Measurements from ENCODE around the gene URB2.

The URB2 gene

DNA sequence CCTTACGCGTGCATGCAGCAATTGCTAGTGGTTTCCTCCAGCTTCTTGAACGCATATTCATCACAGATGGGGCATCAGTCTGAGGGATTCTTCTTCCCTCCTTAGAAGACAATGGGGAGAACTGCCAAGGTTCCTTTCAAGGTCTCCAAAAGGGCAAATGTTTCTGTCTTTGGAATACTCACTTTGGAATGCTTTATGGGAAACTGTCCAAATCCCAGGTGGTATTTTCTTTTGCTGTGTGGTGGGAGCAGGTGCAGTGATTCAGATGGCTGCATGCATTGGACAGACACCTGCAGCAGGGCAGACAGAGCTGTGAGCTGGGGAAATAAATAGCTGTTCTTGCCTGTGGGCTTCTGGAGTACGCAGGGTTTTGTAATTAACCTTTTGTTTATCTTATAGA, 40.5 kb downstream of the URB2 start:
- TF ChIP-seq, protein P1, sequence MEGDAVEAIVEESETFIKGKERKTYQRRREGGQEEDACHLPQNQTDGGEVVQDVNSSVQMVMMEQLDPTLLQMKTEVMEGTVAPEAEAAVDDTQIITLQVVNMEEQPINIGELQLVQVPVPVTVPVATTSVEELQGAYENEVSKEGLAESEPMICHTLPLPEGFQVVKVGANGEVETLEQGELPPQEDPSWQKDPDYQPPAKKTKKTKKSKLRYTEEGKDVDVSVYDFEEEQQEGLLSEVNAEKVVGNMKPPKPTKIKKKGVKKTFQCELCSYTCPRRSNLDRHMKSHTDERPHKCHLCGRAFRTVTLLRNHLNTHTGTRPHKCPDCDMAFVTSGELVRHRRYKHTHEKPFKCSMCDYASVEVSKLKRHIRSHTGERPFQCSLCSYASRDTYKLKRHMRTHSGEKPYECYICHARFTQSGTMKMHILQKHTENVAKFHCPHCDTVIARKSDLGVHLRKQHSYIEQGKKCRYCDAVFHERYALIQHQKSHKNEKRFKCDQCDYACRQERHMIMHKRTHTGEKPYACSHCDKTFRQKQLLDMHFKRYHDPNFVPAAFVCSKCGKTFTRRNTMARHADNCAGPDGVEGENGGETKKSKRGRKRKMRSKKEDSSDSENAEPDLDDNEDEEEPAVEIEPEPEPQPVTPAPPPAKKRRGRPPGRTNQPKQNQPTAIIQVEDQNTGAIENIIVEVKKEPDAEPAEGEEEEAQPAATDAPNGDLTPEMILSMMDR (conservative IDR thresholded peaks at IDR 0.05; ENCODE audit: low read length): no peak
- no peak for TF ChIP-seq EZH2phosphoT487 (IDR thresholded peaks at IDR 0.05; ENCODE audit: borderline replicate concordance)
- no peaks in the 10 kb centered on the region for H3K9me2 ChIP-seq (replicated peaks; ENCODE audit: low read depth, low read length)
- H3K4me3 ChIP-seq (ENCODE audit: low read length, poor library complexity, severe bottlenecking): no peak overlapping the region
- no peaks in the 10 kb centered on the region for H3K4me1 ChIP-seq (ENCODE audit: insufficient read depth, low read length, poor library complexity, severe bottlenecking)
- no peak overlapping the region for H3K4me2 ChIP-seq (ENCODE audit: low read depth, low read length, poor library complexity, severe bottlenecking)
- peaks cover 4% of the 10 kb centered on the region; the same call in 1 of the 2 replicates for H3K36me3 ChIP-seq (ENCODE audit: insufficient read depth, low read length)
- H3K9me3 ChIP-seq (ENCODE audit: insufficient read depth, low read depth, low read length): no peaks in the 10 kb centered on the region
- H4K20me1 ChIP-seq (ENCODE audit: insufficient read depth, low read length, poor library complexity, severe bottlenecking): no peaks in the 10 kb centered on the region
- no peak overlapping the region for H3K9ac ChIP-seq (ENCODE audit: low read depth, low read length, poor library complexity, severe bottlenecking)
- no peaks in the 10 kb centered on the region for H3F3A ChIP-seq (ENCODE audit: low read depth)
- H3K27me3 ChIP-seq (ENCODE audit: insufficient read depth, low read length, poor library complexity, severe bottlenecking): no peaks in the 10 kb centered on the region
- H2AFZ ChIP-seq (ENCODE audit: low read length): no peak overlapping the region
- H3K79me2 ChIP-seq (ENCODE audit: insufficient read depth, low read length): no peaks in the 10 kb centered on the region

DNA sequence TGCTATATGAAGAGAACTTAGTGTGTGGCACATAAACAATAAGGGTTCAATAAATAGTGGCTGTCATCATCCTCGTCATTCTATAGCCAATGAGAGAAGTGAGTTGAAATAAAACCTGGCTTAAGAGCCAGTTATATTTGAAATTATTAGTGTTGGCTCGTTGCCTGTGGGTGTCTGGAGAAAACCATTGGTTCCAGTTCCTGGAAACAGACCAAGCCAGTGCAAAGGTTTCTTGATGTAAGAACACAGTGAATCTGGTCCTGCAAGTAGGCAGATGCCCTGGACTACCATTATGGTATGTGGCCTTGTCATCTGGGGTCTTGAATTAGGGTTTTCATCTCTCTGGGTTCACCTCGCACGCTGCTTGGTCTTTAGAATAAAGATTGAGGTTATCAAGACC, 43.3 kb downstream of the URB2 start:
- Histone ChIP-seq H3K36me3 (ENCODE audit: insufficient read depth, low read length) (no peaks in the 10 kb centered on the region), H2AFZ (ENCODE audit: low read length) (no peak overlapping the region), H3K9me3 (ENCODE audit: insufficient read depth, low read depth, low read length) (no peaks in the 10 kb centered on the region), H4K20me1 (ENCODE audit: insufficient read depth, low read length, poor library complexity, severe bottlenecking) (no peaks in the 10 kb centered on the region), H3K4me2 (ENCODE audit: low read depth, low read length, poor library complexity, severe bottlenecking) (no peak overlapping the region), H3K27me3 (ENCODE audit: insufficient read depth, low read length, poor library complexity, severe bottlenecking) (no peaks in the 10 kb centered on the region), H3K9me2 (replicated peaks; ENCODE audit: low read depth, low read length) (no peaks in the 10 kb centered on the region), H3F3A (ENCODE audit: low read depth) (no peaks in the 10 kb centered on the region), H3K79me2 (ENCODE audit: insufficient read depth, low read length) (no peaks in the 10 kb centered on the region), H3K4me1 (ENCODE audit: insufficient read depth, low read length, poor library complexity, severe bottlenecking) (peaks cover 6% of the 10 kb centered on the region), H3K9ac (ENCODE audit: low read depth, low read length, poor library complexity, severe bottlenecking) (no peak overlapping the region), H3K4me3 (ENCODE audit: low read length, poor library complexity, severe bottlenecking) (no peak overlapping the region)
- TF ChIP-seq EZH2phosphoT487 (IDR thresholded peaks at IDR 0.05; ENCODE audit: borderline replicate concordance): no peak
- TF ChIP-seq, protein P1 (conservative IDR thresholded peaks at IDR 0.05; ENCODE audit: low read length): no peak

DNA sequence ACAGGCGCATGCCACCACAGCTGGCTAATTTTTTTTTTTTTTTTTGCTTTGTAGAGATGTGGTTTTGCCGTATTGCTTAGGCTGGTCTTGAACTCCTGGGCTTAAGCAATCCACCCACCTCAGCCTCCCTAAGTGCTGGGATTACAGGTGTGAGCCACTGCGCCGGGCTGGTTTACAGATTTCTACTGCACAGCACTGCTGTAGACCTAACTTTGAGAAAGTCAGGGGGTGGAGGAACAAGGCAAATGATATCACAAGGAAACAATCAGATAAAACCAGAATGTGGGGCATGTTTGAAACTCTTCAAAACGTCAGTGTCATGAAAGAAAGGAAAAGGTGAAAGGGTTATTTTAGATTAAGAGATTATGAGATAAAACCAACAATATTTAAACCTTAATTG, 45.3 kb downstream of the URB2 start:
- Histone ChIP-seq H2AFZ (ENCODE audit: low read length) (no peak overlapping the region), H3K36me3 (ENCODE audit: insufficient read depth, low read length) (no peaks in the 10 kb centered on the region), H3K4me2 (ENCODE audit: low read depth, low read length, poor library complexity, severe bottlenecking) (no peak overlapping the region), H3K4me1 (ENCODE audit: insufficient read depth, low read length, poor library complexity, severe bottlenecking) (peaks cover 7% of the 10 kb centered on the region), H4K20me1 (ENCODE audit: insufficient read depth, low read length, poor library complexity, severe bottlenecking) (no peaks in the 10 kb centered on the region), H3K27me3 (ENCODE audit: insufficient read depth, low read length, poor library complexity, severe bottlenecking) (no peaks in the 10 kb centered on the region), H3K9ac (ENCODE audit: low read depth, low read length, poor library complexity, severe bottlenecking) (no peak overlapping the region), H3K79me2 (ENCODE audit: insufficient read depth, low read length) (no peaks in the 10 kb centered on the region), H3K9me2 (replicated peaks; ENCODE audit: low read depth, low read length) (no peaks in the 10 kb centered on the region), H3K4me3 (ENCODE audit: low read length, poor library complexity, severe bottlenecking) (no peak overlapping the region), H3F3A (ENCODE audit: low read depth) (no peaks in the 10 kb centered on the region), H3K9me3 (ENCODE audit: insufficient read depth, low read depth, low read length) (no peaks in the 10 kb centered on the region)
- no peak for TF ChIP-seq EZH2phosphoT487 (IDR thresholded peaks at IDR 0.05; ENCODE audit: borderline replicate concordance)
- TF ChIP-seq, protein P1 (conservative IDR thresholded peaks at IDR 0.05; ENCODE audit: low read length): no peak

Data from Loucy (cell line).